Posterior cingulate gyrus (tissue), 11 donors: Measurements from ENCODE around the gene PACSIN1.

Source experiments
- DNase-seq, 10 donors: peaks; one replicate each; pipeline versions ENCODE4 v3.0.0 to v3.0.0-alpha.2; 2020 to 2021; ENCODE audit warnings: mixed read lengths in 3 of 10
- intact Hi-C: fragments of 100-400 bp; cut with DNase I; formaldehyde crosslinking; loops from one replicate; pipeline ENCODE4 v1.15.1; 2023

PACSIN1 gene

GRCh38 chr6:34555007-34555322 lies 89.1 kb downstream of the PACSIN1 start:
- intact Hi-C loops = no loop called here
- DNase-seq = no peak

GRCh38 chr6:34555328-34555727 lies 89.5 kb downstream of the PACSIN1 start:
- intact Hi-C loops = no loop called here
- DNase-seq = no peak

- intact Hi-C loops = no loop called here
- no peak for DNase-seq
These were observed 90.2 kb downstream of the PACSIN1 start, which contains the start of gene SPDEF for GRCh38 chr6:34556031-34556471. Gene SPDEF, minus strand, starts transcription at chr6:34556329. Its CDS starts 11,874 bp downstream, at chr6:34544455.

GRCh38 chr6:34556493-34556892 lies 90.6 kb downstream of the PACSIN1 start:
- intact Hi-C loops = no loop called here
- no peak for DNase-seq

GRCh38 chr6:34557228-34557627 lies 91.4 kb downstream of the PACSIN1 start:
- DNase-seq = no peak
- intact Hi-C loops = no loop called here

- DNase-seq = no peak
- intact Hi-C loops = no loop called here
These were observed 92.4 kb downstream of the PACSIN1 start for GRCh38 chr6:34558172-34558714.

- no peak for DNase-seq
- intact Hi-C loops = no loop called here
These were observed 93.9 kb downstream of the PACSIN1 start for GRCh38 chr6:34559651-34560365.

GRCh38 chr6:34560366-34561226 lies 94.7 kb downstream of the PACSIN1 start:
- no peak for DNase-seq
- intact Hi-C loops = no loop called here

GRCh38 chr6:34561227-34561530 lies 95.3 kb downstream of the PACSIN1 start:
- DNase-seq = no peak
- intact Hi-C loops = no loop called here

GRCh38 chr6:34562350-34562749 lies 96.5 kb downstream of the PACSIN1 start:
- intact Hi-C loops = no loop called here
- no peak for DNase-seq

GRCh38 chr6:34562861-34563512 lies 97.1 kb downstream of the PACSIN1 start:
- intact Hi-C loops = no loop called here
- no peak for DNase-seq

- intact Hi-C loops = no loop called here
- DNase-seq = no peak
These were observed 97.6 kb downstream of the PACSIN1 start for GRCh38 chr6:34563513-34563870.

GRCh38 chr6:34564181-34564580 lies 98.3 kb downstream of the PACSIN1 start:
- intact Hi-C loops = no loop called here
- DNase-seq = no peak

GRCh38 chr6:34565722-34566137 lies 99.9 kb downstream of the PACSIN1 start:
- no peak for DNase-seq
- intact Hi-C loops = no loop called here

- DNase-seq = no peak
- intact Hi-C loops = no loop called here
These were observed 101.1 kb downstream of the PACSIN1 start for GRCh38 chr6:34566830-34567546.

- intact Hi-C loops = no loop called here
- DNase-seq = no peak
These were observed 102.7 kb downstream of the PACSIN1 start for GRCh38 chr6:34568341-34569201.

- DNase-seq = no peak
- intact Hi-C loops = no loop called here
These were observed 103.6 kb downstream of the PACSIN1 start for GRCh38 chr6:34569361-34569973.

- intact Hi-C loops = no loop called here
- no peak for DNase-seq
These were observed 104.4 kb downstream of the PACSIN1 start for GRCh38 chr6:34570066-34570833.

GRCh38 chr6:34571388-34571787 lies 105.5 kb downstream of the PACSIN1 start:
- no peak for DNase-seq
- intact Hi-C loops = no loop called here
